Adrenal gland (tissue), 12 donors: ENCODE measurements around the gene KCNJ18. TPM values are rescaled to one million over a fixed set of nuclear protein-coding genes. Genes with fewer than 3 reads are reported as not detected.
"Not testable (repeated sequence)": the region's sequence is repeated elsewhere in the genome, so short reads cannot be mapped to it uniquely, and the experiment has no call there.

Experiments used
- DNase-seq, 7 donors: peaks; one replicate each; pipeline ENCODE4 v3.0.0-alpha.2; 2019 to 2020
- H3K27ac ChIP-seq, 5 donors: fragments of 200-600 bp; sonication (generic) in 4 of 5; 1 replicate in 3 of 5; 2 replicates in 2 of 5; pipeline versions ENCODE4 v1.5.1 to v1.8.0; 2016 to 2020; ENCODE audit warnings: mild to moderate bottlenecking in 1 of 5
- H3K27me3 ChIP-seq: fragments of 200-600 bp; 2 replicates; pipeline ENCODE4 v1.8.0; 2021
- H3K36me3 ChIP-seq, 2 donors: fragments of 200-600 bp; replicated peaks in 1 of 2; 1 replicate in 1 of 2; 2 replicates in 1 of 2; pipeline versions ENCODE4 v1.5.1 to v1.8.0; 2018 to 2022
- H3K4me1 ChIP-seq, 2 donors: fragments of 200-600 bp; replicated peaks in 1 of 2; 1 replicate in 1 of 2; 2 replicates in 1 of 2; pipeline versions ENCODE4 v1.5.1 to v1.8.0; 2018 to 2021
- H3K4me3 ChIP-seq, 4 donors: fragments of 200-600 bp; sonication (generic) in 3 of 4; one replicate each; pipeline ENCODE4 v1.5.1; 2016 to 2018
- H3K9me3 ChIP-seq, 3 donors: fragments of 200-600 bp; sonication (generic) in 1 of 3; replicated peaks in 1 of 3; 1 replicate in 2 of 3; 2 replicates in 1 of 3; pipeline versions ENCODE4 v1.5.1 to v1.8.0; 2016 to 2021
- POLR2A ChIP-seq, 2 donors: fragments of 450-650 bp; IDR thresholded peaks; one replicate each; pipeline ENCODE4 v1.6.1; 2017; ENCODE audit warnings: antibody characterized with exemption in 2 of 2, mild to moderate bottlenecking in 2 of 2, moderate library complexity in 1 of 2
- WGBS, 4 donors: extraction: QIAGEN DNeasy Blood & Tissue Kit in 2 of 4; methylation state at CpG; one replicate each; pipeline versions ENCODE4 v1.1.5 to v1.1.7; 2013 to 2017; 5-methylcytosine and 5-hydroxymethylcytosine counted together
- intact Hi-C, 2 donors: fragments of 100-400 bp; cut with DNase I; formaldehyde crosslinking; loops; one replicate each; pipeline versions ENCODE4 v1.14.1 to v1.15.0; 2022 to 2023
- polyA plus RNA-seq, 3 donors: library from polyadenylated mRNA; stranded (reverse); fragments of 200-250 nt in 2 of 3; fragments of 350-450 nt in 1 of 3; fragmentation: Illumina TruSeq in 1 of 3; extraction: RNeasy Lipid Tissue Mini Kit (QIAGEN cat#74804) in 1 of 3; gene quantifications; one replicate each; pipeline ENCODE4 v1.2.3, GENCODE V29; 2013 to 2014
- total RNA-seq, 9 donors: library from RNA; depleted of rRNA in 4 of 9; stranded (reverse); fragments of >200 nt in 4 of 9; fragments of 120-200 nt in 1 of 9; fragmentation: NEBNext Ultra II Directional in 1 of 9; extraction: Animal tissue kit (Norgen Biotek cat#: 25700) in 1 of 9; gene quantifications; one replicate each; pipeline versions ENCODE4 v1.1.0 to v1.2.4, GENCODE V29; 2013 to 2023
- TF ChIP-seq, protein P1 (sequence below), 6 experiments: fragments of 450-650 bp in 4 of 6; fragments of 200-600 bp in 2 of 6; sonication (generic) in 1 of 6; IDR thresholded peaks; 1 replicate in 5 of 6; 2 replicates in 1 of 6; pipeline versions ENCODE4 v1.5.1 to v1.8.0; 2016 to 2021; ENCODE audit warnings: antibody characterized with exemption in 6 of 6, mild to moderate bottlenecking in 2 of 6, moderate library complexity in 1 of 6
- donor health status: healthy with polysubstance abuse.
- donor health status: Bipolar disorder and iron deficiency.
- donor health status: DM: yes; HTN: yes; CAD: no.
- donor health status: DM: no; HTN: no; CAD: no.
- donor health status: DM: no; HTN: no; CAD: no.
- donor health status: DM: yes; HTN: yes; CAD: no.

Gene KCNJ18
- total and polyA plus RNA-seq, 12 donors = not detected

DNA sequence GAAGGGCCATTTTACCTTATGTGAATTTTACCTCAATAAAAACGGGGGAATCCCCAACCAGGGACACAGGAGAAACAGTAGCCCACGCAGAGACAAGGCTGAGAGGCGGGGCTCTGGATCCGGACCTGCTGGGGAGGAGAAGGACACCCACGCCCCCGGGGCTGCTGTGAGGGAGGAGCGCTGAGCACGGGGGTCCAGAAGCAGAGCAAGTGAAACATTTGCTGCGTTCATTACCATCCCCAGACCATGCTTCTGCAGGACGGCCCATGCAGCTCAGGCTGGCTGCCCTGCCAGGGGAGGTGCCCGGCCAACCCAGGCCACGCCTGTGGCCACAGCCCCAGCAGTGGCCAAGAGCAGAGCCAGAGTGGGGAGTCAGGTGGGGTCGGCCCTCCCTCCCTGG lies 50.0 kb downstream of the KCNJ18 start:
- Histone ChIP-seq H3K4me3 (no peak overlapping the region), H3K27me3 (no peaks in the 10 kb centered on the region), H3K4me1 (no peaks in the 10 kb centered on the region), H3K9me3 (no peaks in the 10 kb centered on the region), H3K36me3 (no peaks in the 10 kb centered on the region), H3K27ac (no peak overlapping the region)
- WGBS, 4 donors = 57 to 66% (median 62%) methylated on average over 8 to 13 of the region's 13 CpGs
- no peak for DNase-seq
- intact Hi-C loops = no loop called here
- TF ChIP-seq POLR2A (IDR thresholded peaks at IDR 0.05) = no peak
- TF ChIP-seq, protein P1, sequence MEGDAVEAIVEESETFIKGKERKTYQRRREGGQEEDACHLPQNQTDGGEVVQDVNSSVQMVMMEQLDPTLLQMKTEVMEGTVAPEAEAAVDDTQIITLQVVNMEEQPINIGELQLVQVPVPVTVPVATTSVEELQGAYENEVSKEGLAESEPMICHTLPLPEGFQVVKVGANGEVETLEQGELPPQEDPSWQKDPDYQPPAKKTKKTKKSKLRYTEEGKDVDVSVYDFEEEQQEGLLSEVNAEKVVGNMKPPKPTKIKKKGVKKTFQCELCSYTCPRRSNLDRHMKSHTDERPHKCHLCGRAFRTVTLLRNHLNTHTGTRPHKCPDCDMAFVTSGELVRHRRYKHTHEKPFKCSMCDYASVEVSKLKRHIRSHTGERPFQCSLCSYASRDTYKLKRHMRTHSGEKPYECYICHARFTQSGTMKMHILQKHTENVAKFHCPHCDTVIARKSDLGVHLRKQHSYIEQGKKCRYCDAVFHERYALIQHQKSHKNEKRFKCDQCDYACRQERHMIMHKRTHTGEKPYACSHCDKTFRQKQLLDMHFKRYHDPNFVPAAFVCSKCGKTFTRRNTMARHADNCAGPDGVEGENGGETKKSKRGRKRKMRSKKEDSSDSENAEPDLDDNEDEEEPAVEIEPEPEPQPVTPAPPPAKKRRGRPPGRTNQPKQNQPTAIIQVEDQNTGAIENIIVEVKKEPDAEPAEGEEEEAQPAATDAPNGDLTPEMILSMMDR (IDR thresholded peaks at IDR 0.05) = no peak

DNA sequence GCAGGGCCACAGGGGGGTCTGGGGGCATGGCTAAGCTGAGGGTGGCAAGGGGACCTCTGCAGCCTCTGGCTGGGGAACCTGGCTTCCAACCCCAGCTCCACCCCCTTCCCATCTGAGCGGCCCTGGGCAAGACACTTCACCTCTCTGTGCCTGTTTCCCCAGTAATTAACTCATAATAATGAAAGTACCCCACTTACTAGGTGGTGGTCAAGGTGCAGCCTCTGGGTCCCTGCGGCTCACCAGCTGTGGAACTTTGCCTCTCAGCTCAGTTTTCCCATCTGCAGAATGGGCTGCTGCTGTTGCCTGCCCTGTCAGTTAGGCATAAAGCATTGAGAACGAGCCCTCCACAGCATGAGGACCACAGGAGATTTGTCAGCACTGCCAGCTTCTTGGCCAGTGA lies 51.8 kb downstream of the KCNJ18 start:
- H3K4me1 ChIP-seq, H3K9me3 ChIP-seq, H3K27me3 ChIP-seq, H3K4me3 ChIP-seq, DNase-seq, H3K36me3 ChIP-seq, H3K27ac ChIP-seq, intact Hi-C loops: not testable (repeated sequence)
- 29 to 100% (median 76%) methylated on average over 1 to 3 of the region's 3 CpGs; no CpG with 5 or more reads in 1 of the 4 donors for WGBS, 4 donors

DNA sequence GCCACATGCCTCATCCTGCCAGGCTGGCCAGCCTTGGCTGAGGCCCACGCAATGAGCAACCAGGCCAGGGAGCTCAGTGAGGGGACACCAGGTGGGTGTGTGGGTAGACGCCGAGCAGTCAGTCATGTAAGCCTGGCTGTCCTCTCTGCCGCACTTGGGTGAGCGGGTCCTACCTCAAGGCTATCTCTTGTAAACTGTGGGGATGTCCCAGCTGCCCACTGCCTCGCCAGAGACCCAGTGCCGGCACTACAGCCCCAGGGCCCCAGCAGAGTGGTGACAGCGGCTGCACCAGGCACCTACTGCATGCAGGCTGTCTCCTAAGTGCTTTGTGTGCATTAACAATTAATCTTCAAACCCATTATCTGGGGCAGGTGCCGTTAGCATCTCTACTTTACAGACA lies 52.3 kb downstream of the KCNJ18 start:
- intact Hi-C loops, H3K4me3 ChIP-seq, H3K4me1 ChIP-seq, H3K36me3 ChIP-seq, DNase-seq, H3K9me3 ChIP-seq, H3K27me3 ChIP-seq, H3K27ac ChIP-seq: not testable (repeated sequence)
- 49 to 70% methylated on average over 3 to 6 of the region's 9 CpGs; no CpG with 5 or more reads in 2 of the 4 donors for WGBS, 4 donors

DNA sequence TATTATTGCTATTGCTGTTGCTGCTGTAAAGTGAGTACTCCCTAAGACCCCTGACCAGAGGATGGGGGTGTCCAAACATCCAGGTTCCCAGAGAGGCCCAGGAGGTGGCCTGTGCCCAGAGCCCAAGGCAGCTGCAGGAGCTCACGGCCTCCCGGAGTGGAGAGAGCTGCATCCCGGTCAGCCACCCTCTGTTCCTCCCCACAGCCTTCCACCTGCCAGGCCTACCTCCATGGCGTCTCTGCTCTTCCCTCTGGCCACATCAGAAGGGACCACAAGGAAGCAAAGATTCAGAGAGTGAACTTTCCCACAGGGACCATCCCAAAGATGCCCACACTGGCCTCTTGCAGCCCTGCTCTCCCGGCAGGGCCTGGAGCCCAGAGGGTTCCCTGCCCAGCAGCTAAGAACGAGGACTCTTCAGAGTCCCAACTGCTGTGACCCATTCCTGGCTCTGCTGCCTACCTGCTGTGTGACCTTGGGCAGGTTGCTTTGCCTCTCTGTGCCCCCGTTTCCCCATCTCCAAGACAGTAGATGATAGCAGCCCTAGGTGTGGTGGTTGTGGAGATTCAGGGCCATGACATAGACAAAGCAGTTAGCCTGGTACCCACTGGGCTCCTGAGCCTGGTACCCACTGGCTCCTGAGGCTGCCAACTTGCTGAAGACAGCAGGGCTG lies 53.2 kb downstream of the KCNJ18 start:
- DNase-seq, intact Hi-C loops, H3K4me3 ChIP-seq, H3K27me3 ChIP-seq, H3K36me3 ChIP-seq, H3K27ac ChIP-seq, H3K4me1 ChIP-seq, H3K9me3 ChIP-seq: not testable (repeated sequence)
- 49 to 72% (median 67%) methylated on average over 2 to 7 of the region's 7 CpGs for WGBS, 4 donors

DNA sequence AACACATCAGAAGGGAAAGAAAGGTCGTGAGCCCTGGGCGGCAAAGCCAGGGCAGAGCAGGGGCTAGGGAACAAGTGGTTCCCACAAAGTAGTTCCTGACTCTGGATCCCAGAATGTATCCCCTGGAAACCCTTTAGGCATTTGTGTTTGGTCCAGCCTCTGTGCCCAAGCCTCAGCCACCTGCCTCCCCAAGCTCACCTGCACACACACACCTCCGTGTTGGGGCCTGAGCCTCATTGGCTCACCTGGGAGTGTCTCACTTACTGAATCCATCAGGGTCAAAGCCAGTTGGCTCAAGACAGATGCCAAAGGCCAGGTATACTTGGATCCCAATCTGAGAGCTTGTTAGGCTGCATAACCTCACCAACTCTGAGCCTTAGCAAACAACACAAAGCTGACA lies 54.1 kb downstream of the KCNJ18 start:
- H3K4me3 ChIP-seq, intact Hi-C loops, H3K36me3 ChIP-seq, DNase-seq, H3K9me3 ChIP-seq, H3K27me3 ChIP-seq, H3K27ac ChIP-seq, H3K4me1 ChIP-seq: not testable (repeated sequence)
- WGBS, 4 donors = 69 to 86% (median 73%) methylated on average over 3 of the region's 3 CpGs

DNA sequence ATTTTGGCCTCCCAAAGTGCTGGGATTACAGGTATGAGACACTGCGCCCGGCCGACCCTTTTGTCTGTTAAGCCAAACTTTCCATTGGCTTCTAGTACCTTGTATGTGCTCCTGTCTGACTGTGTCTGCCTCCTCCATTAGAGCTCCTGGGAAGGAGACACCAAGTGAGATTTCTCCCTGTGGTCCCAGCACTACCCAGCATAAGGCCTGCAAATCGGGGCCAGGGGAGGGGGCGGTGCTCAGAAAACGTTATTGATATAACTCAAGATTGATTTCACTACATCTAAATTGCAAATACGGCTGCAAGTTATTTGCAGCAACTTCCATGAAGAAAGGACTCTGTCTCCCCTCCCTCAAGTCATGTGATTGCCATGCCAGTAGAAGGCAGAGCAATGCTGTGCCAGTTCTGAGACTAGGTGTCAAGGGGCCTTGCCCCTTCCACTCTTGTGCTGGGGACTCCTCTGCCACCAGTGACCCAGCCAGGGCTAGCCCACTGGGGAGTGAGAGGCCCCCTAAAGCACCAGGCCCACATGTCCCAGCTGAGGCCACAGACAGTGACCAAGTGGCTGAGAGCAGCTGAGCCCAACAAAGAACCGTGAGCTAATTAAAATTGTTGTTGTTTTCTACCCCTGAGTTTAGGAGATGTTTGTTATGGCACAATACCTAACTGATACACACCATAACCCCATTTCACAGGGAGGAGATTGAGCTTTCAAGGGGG lies 55.0 kb downstream of the KCNJ18 start:
- H3K4me1 ChIP-seq, H3K27ac ChIP-seq, intact Hi-C loops, H3K27me3 ChIP-seq, H3K9me3 ChIP-seq, DNase-seq, H3K4me3 ChIP-seq, H3K36me3 ChIP-seq: not testable (repeated sequence)
- 75 to 78% (median 76%) methylated on average over 8 of the region's 8 CpGs for WGBS, 4 donors

DNA sequence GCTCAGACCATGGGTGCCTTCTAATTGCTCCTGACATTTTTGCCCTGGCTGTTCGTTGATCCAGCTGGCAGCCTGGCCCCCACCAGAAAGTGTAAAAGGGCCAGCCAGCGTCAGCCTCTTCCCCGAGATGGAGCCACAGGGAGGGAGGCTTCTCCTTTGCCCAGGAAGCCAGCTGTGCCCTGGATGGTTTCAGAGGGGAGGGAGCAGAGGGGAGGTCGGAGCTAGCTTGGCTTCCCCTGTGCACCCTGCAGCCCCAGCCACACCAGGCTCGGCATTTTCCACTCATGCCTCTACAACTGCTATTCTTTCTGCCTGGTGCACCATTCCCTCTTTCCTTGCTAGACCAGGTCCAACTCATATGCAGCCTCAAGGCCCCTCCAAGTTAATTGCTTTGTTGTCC lies 56.4 kb downstream of the KCNJ18 start:
- H3K27me3 ChIP-seq, H3K4me1 ChIP-seq, H3K9me3 ChIP-seq, DNase-seq, H3K27ac ChIP-seq, H3K36me3 ChIP-seq, intact Hi-C loops, H3K4me3 ChIP-seq: not testable (repeated sequence)
- whole genome bisulfite sequencing, 4 donors = 44 to 60% (median 53%) methylated on average over 4 to 5 of the region's 5 CpGs

DNA sequence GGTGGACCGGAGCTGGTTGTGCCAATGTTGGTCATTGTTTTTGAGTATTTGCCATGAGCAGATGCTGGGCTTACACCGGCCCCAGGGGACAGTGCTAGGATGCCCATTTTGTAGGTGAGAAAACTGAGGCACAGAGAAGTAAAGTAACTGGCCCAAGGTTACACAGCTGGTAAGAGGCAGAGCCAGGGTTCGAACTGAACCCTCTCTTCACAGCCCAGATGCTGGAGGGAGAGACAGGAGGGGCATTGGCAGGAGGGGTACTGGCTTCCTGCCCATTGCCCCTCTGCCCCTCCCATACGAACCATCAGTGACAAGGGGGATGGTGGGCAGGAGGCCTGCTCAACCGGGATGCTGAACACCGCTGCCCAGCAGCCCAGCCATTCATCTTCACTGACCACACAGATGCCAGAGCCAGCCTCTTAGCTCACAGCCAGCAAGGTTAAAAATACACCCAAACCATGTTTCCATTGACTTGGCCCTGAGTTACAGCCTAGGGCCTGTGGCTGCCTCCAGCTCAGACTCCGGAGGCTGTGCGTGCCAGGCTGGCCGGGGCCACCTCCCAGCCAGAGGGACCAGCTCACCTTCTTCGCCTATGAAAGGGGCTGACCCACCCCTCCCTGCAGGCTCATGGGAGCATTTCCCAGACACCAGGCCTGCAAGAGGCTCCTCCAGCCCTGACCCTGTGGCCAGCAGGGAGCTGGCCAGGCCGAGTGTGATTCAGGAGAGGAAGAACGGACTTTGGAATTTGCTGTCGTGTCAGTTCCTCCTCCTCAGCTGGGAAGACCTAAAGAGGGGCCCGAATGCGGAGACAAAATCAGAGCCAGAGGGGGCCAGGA lies 57.6 kb downstream of the KCNJ18 start:
- WGBS, 4 donors = 71 to 89% (median 78%) methylated on average over 8 to 15 of the region's 15 CpGs
- intact Hi-C loops = not testable (repeated sequence)

DNA sequence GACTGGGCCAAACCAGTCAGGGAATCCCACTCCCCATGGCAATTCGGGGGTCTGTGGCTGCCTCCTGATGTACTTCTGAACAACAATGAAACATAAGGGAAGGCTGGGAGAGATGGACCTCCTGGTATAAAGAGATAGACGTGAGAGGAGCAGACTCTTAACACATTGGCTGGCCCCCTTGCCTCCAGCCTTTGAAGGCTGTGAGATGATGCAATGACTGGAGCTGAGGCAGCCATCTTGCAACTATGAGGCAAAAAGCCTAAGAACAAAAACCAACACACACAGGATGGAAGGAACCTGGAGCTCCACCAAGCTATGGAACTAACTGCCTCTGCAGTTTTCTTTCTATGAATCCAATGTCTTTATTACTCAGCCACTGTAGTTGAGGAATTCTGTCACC lies 58.8 kb downstream of the KCNJ18 start:
- intact Hi-C loops, H3K4me3 ChIP-seq, H3K27me3 ChIP-seq, H3K4me1 ChIP-seq, H3K36me3 ChIP-seq, H3K9me3 ChIP-seq, H3K27ac ChIP-seq: not testable (repeated sequence)
- WGBS, 4 donors = 32 to 58% (median 51%) methylated on average over 2 of the region's 2 CpGs
- DNase-seq = peak in 1 of 7 donors; percentile 10

More for the DNA sequence above, 57.6 kb downstream of the KCNJ18 start:
- not testable (repeated sequence) for H3K27ac ChIP-seq, H3K36me3 ChIP-seq, H3K9me3 ChIP-seq, H3K27me3 ChIP-seq, H3K4me1 ChIP-seq, H3K4me3 ChIP-seq
- peak in 1 of 7 donors; percentile 13 for DNase-seq
